ENCODE data around the gene CASZ1.

The CASZ1 gene

DNA sequence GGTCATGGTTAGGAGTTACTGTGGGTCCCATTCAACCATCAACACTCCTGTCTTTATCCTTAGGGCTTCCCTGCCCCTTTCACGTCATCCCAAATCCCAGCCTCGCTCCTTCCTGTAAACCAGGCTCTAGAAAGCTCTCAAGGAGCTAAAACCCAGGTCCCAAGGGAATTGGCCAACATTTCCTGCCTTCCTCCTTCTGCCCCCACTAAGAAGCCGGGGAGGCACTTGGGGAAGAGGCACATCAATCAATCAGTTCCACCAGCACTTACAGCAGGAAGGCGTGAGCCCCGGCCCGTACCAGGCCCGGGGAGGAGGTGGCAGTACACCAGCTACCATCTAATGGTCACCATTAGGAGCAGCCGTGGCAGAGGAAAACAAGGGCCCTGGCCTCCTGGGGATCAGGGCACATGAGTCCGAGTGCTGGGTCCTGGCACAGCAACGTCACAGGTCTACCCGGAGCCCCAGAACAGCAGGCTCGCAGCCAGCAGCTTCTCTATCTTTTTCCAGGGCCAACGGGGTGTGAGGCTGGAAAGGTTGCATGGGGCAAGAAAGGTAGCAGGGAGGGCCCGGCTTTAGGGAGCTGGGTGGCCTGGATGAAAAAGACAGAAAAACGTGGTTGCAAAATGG lies 108.6 kb downstream of the CASZ1 start:
- Histone ChIP-seq H3K27ac (ENCODE audit: insufficient read depth, low read depth, low read length, poor library complexity, severe bottlenecking) (no peak overlapping the region), H3K4me1 (ENCODE audit: control insufficient read depth, insufficient read depth, low read length) (peaks cover 47% of the 10 kb centered on the region), H3K27me3 (ENCODE audit: control insufficient read depth, insufficient read depth, low read length, poor library complexity, severe bottlenecking) (peaks cover 4% of the 10 kb centered on the region), H3K4me3 (ENCODE audit: insufficient read depth, low read depth, low read length) (no peak overlapping the region), H3K36me3 (ENCODE audit: control insufficient read depth, insufficient read depth, low read length) (no peaks in the 10 kb centered on the region), H3K9me3 (ENCODE audit: control insufficient read depth, low read length) (no peaks in the 10 kb centered on the region)
- WGBS, 2 experiments, result 88 to 90% methylated on average over 15 of the region's 15 CpGs

DNA sequence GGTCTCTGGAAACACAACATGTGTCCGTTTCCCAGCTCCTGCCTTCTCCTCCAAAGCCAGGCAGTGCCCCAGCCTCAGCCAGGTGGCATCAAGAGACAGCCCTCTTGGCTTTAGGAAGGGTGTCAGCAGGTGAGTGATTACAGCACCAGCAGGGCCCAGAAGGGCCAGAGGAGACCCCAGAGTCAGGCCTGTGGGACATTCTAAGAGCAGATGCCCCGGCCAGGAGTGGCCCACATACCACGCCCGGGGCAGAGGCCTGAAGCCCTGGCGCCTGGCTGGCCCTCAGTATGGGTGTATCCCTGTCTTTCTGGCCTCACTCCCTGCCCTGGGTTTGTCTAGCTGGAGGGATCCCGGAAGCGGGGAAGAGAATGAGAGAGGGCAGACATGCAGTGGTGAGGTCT lies 109.2 kb downstream of the CASZ1 start:
- H3K9me3 ChIP-seq (ENCODE audit: control insufficient read depth, low read length), result no peaks in the 10 kb centered on the region
- peaks cover 48% of the 10 kb centered on the region for H3K4me1 ChIP-seq (ENCODE audit: control insufficient read depth, insufficient read depth, low read length)
- no peak overlapping the region for H3K4me3 ChIP-seq (ENCODE audit: insufficient read depth, low read depth, low read length)
- 89 to 90% methylated on average over 7 of the region's 7 CpGs for WGBS, 2 experiments
- H3K27me3 ChIP-seq (ENCODE audit: control insufficient read depth, insufficient read depth, low read length, poor library complexity, severe bottlenecking), result no peaks in the 10 kb centered on the region
- H3K36me3 ChIP-seq (ENCODE audit: control insufficient read depth, insufficient read depth, low read length), result no peaks in the 10 kb centered on the region
- no peak overlapping the region for H3K27ac ChIP-seq (ENCODE audit: insufficient read depth, low read depth, low read length, poor library complexity, severe bottlenecking)

DNA sequence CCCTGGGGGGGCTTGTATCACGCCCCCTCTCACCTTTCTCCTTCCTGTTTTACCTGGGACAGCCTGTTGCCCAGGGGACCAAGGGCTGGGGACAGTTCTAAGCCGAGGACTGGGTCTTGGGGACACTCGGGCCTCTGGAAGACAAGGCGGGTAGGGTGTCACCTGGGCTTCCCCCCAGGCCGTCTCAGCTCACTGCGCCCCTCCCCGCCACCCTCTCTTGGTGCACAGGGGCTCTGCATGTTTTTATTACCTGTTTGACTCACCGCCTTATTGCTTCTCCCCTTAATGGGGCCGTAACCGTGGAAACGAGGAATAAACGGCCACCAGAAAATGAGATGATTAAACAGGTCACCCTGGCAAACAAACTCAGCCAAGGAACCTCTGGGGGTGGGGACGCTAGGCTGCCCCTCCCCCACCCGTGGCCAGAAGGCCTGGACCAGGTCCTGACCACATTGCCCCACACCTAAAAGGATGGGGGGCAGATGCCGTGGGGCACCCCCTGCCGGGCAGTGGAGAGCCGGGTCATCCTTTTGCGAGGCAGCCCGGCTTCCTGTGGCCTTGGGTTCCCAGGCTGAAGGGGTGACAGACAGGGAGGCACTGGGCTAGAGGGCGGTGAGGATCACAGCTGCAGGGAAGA lies 109.9 kb downstream of the CASZ1 start:
- no peaks in the 10 kb centered on the region for H3K27me3 ChIP-seq (ENCODE audit: control insufficient read depth, insufficient read depth, low read length, poor library complexity, severe bottlenecking)
- WGBS, 2 experiments, result 76 to 77% methylated on average over 20 of the region's 20 CpGs
- no peaks in the 10 kb centered on the region for H3K36me3 ChIP-seq (ENCODE audit: control insufficient read depth, insufficient read depth, low read length)
- no peak overlapping the region for H3K4me3 ChIP-seq (ENCODE audit: insufficient read depth, low read depth, low read length)
- H3K27ac ChIP-seq (ENCODE audit: insufficient read depth, low read depth, low read length, poor library complexity, severe bottlenecking), result no peak overlapping the region
- H3K9me3 ChIP-seq (ENCODE audit: control insufficient read depth, low read length), result no peaks in the 10 kb centered on the region
- H3K4me1 ChIP-seq (ENCODE audit: control insufficient read depth, insufficient read depth, low read length), result peaks cover 55% of the 10 kb centered on the region

GRCh38 chr1:10685808-10686403 lies 110.5 kb downstream of the CASZ1 start:
- Histone ChIP-seq H3K4me3 (ENCODE audit: insufficient read depth, low read depth, low read length) (no peak overlapping the region), H3K36me3 (ENCODE audit: control insufficient read depth, insufficient read depth, low read length) (no peaks in the 10 kb centered on the region), H3K27ac (ENCODE audit: insufficient read depth, low read depth, low read length, poor library complexity, severe bottlenecking) (peak overlapping the region; percentile 12), H3K4me1 (ENCODE audit: control insufficient read depth, insufficient read depth, low read length) (peaks cover 60% of the 10 kb centered on the region), H3K27me3 (ENCODE audit: control insufficient read depth, insufficient read depth, low read length, poor library complexity, severe bottlenecking) (no peaks in the 10 kb centered on the region), H3K9me3 (ENCODE audit: control insufficient read depth, low read length) (no peaks in the 10 kb centered on the region)
- WGBS, 2 experiments, result 88 to 90% methylated on average over 11 of the region's 11 CpGs

DNA sequence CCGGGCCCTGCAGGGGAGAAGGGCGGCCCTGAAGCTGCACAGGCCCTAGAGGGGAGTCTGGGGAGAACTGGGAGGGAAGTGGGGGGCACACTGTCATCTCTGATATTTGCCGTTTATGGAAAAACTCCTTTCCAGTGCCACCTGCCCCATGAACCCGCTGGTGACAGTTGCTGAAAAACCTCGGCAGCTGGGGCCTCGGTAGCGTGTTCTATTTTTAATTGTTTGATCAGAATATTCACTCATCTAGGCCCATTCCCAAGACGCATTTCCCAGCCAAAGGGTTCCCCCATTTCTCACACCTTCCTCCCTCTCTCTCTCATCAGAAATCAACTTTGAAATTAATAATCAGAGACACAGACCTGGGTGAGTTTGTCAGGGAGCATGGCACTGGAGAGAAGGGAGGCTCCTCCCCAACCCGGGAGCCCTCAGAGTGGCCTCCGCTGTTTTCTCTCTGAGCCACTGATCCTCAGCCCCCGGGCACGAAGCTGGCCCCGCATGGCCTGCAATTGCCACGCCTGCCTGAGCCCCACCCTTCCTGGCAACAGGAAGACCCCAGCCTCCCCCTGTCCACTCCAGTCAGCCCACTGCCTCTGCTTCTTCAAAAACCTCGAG lies 111.1 kb downstream of the CASZ1 start:
- Histone ChIP-seq H3K27ac (ENCODE audit: insufficient read depth, low read depth, low read length, poor library complexity, severe bottlenecking) (peak overlapping the region; percentile 12), H3K36me3 (ENCODE audit: control insufficient read depth, insufficient read depth, low read length) (no peaks in the 10 kb centered on the region), H3K4me3 (ENCODE audit: insufficient read depth, low read depth, low read length) (no peak overlapping the region), H3K4me1 (ENCODE audit: control insufficient read depth, insufficient read depth, low read length) (peaks cover 60% of the 10 kb centered on the region), H3K9me3 (ENCODE audit: control insufficient read depth, low read length) (no peaks in the 10 kb centered on the region), H3K27me3 (ENCODE audit: control insufficient read depth, insufficient read depth, low read length, poor library complexity, severe bottlenecking) (no peaks in the 10 kb centered on the region)
- 86 to 89% methylated on average over 15 of the region's 15 CpGs for WGBS, 2 experiments

- no peaks in the 10 kb centered on the region for H3K9me3 ChIP-seq (ENCODE audit: control insufficient read depth, low read length)
- WGBS, 2 experiments, result 92 to 95% methylated on average over 10 of the region's 10 CpGs
- no peak overlapping the region for H3K4me3 ChIP-seq (ENCODE audit: insufficient read depth, low read depth, low read length)
- no peaks in the 10 kb centered on the region for H3K36me3 ChIP-seq (ENCODE audit: control insufficient read depth, insufficient read depth, low read length)
- peaks cover 68% of the 10 kb centered on the region for H3K4me1 ChIP-seq (ENCODE audit: control insufficient read depth, insufficient read depth, low read length)
- H3K27ac ChIP-seq (ENCODE audit: insufficient read depth, low read depth, low read length, poor library complexity, severe bottlenecking), result no peak overlapping the region
- H3K27me3 ChIP-seq (ENCODE audit: control insufficient read depth, insufficient read depth, low read length, poor library complexity, severe bottlenecking), result no peaks in the 10 kb centered on the region
Observed at GRCh38 chr1:10684221-10684620, 112.2 kb downstream of the CASZ1 start.

GRCh38 chr1:10682449-10683309 lies 113.8 kb downstream of the CASZ1 start:
- peaks cover 84% of the 10 kb centered on the region for H3K4me1 ChIP-seq (ENCODE audit: control insufficient read depth, insufficient read depth, low read length)
- no peak overlapping the region for H3K4me3 ChIP-seq (ENCODE audit: insufficient read depth, low read depth, low read length)
- H3K27ac ChIP-seq (ENCODE audit: insufficient read depth, low read depth, low read length, poor library complexity, severe bottlenecking), result no peak overlapping the region
- no peaks in the 10 kb centered on the region for H3K36me3 ChIP-seq (ENCODE audit: control insufficient read depth, insufficient read depth, low read length)
- H3K27me3 ChIP-seq (ENCODE audit: control insufficient read depth, insufficient read depth, low read length, poor library complexity, severe bottlenecking), result no peaks in the 10 kb centered on the region
- H3K9me3 ChIP-seq (ENCODE audit: control insufficient read depth, low read length), result no peaks in the 10 kb centered on the region
- 66 to 70% methylated on average over 17 of the region's 17 CpGs for WGBS, 2 experiments

DNA sequence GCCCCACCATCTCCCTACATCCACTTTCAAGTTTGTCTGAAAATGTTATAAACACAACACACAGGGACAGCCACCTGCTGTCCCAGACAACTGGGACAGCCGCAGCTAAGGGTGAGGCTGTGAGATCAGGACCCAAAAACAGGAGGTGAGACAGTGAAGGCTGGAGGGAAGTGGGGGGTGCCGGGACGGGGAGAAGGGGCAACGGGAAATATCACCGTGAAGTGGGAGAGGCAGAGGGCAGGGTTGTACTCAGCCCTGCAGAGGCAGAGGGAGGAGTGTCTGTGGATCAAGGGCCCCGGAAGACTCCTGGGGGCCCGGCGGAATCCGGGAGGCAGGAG lies 114.4 kb downstream of the CASZ1 start:
- no peaks in the 10 kb centered on the region for H3K9me3 ChIP-seq (ENCODE audit: control insufficient read depth, low read length)
- no peaks in the 10 kb centered on the region for H3K36me3 ChIP-seq (ENCODE audit: control insufficient read depth, insufficient read depth, low read length)
- WGBS, 2 experiments, result 54 to 62% methylated on average over 9 of the region's 9 CpGs
- H3K27me3 ChIP-seq (ENCODE audit: control insufficient read depth, insufficient read depth, low read length, poor library complexity, severe bottlenecking), result no peaks in the 10 kb centered on the region
- no peak overlapping the region for H3K27ac ChIP-seq (ENCODE audit: insufficient read depth, low read depth, low read length, poor library complexity, severe bottlenecking)
- no peak overlapping the region for H3K4me3 ChIP-seq (ENCODE audit: insufficient read depth, low read depth, low read length)
- peaks cover 84% of the 10 kb centered on the region for H3K4me1 ChIP-seq (ENCODE audit: control insufficient read depth, insufficient read depth, low read length)

- no peaks in the 10 kb centered on the region for H3K27me3 ChIP-seq (ENCODE audit: control insufficient read depth, insufficient read depth, low read length, poor library complexity, severe bottlenecking)
- H3K4me3 ChIP-seq (ENCODE audit: insufficient read depth, low read depth, low read length), result no peak overlapping the region
- H3K9me3 ChIP-seq (ENCODE audit: control insufficient read depth, low read length), result no peaks in the 10 kb centered on the region
- peaks cover 85% of the 10 kb centered on the region for H3K4me1 ChIP-seq (ENCODE audit: control insufficient read depth, insufficient read depth, low read length)
- H3K27ac ChIP-seq (ENCODE audit: insufficient read depth, low read depth, low read length, poor library complexity, severe bottlenecking), result no peak overlapping the region
- WGBS, 2 experiments, result 59 to 60% methylated on average over 18 of the region's 18 CpGs
- no peaks in the 10 kb centered on the region for H3K36me3 ChIP-seq (ENCODE audit: control insufficient read depth, insufficient read depth, low read length)
Observed at GRCh38 chr1:10681296-10682107, 114.9 kb downstream of the CASZ1 start.
